ENCODE data around the gene PRDM2.

The PRDM2 gene

DNA sequence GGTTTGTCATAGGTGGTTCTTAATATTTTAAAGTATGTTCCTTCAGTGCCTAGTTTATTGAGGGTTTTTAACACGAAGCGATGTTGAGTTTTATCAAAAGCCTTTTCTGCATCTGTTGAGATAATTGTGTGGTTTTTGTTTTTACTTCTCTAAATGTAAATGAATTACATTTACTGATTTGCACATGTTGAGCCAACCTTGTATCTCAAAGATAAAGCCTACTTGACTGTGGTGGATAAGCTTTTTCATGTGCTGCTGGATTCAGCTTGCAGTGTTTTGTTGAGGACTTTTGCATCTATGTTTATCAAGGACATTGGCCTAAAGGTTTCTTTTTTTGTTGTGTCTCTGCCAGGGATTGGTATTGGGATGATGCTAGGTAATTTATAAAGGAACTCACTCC lies 142.5 kb downstream of the PRDM2 start:
- DNase-seq (ENCODE audit: low spot score) = no peak
- TF ChIP-seq CTCF (IDR thresholded peaks at IDR 0.05; ENCODE audit: borderline replicate concordance, control extremely low read depth, extremely low read depth, insufficient read depth, missing control alignments) = no peak

GRCh38 chr1:13851726-13852125 lies 151.7 kb downstream of the PRDM2 start:
- DNase-seq (ENCODE audit: low spot score) = no peak
- TF ChIP-seq CTCF (IDR thresholded peaks at IDR 0.05; ENCODE audit: borderline replicate concordance, control extremely low read depth, extremely low read depth, insufficient read depth, missing control alignments) = no peak
- in situ Hi-C loops (cut with MboI; ENCODE audit: low sequenced_read_pairs, unreplicated experiment) = no loop called here

More for the DNA sequence above, 142.5 kb downstream of the PRDM2 start:
- in situ Hi-C loops (cut with MboI; ENCODE audit: low sequenced_read_pairs, unreplicated experiment) = no loop called here

GRCh38 chr1:13855554-13855953 lies 155.6 kb downstream of the PRDM2 start:
- in situ Hi-C loops (cut with MboI; ENCODE audit: low sequenced_read_pairs, unreplicated experiment) = no loop called here
- no peak for TF ChIP-seq CTCF (IDR thresholded peaks at IDR 0.05; ENCODE audit: borderline replicate concordance, control extremely low read depth, extremely low read depth, insufficient read depth, missing control alignments)
- no peak for DNase-seq (ENCODE audit: low spot score)

GRCh38 chr1:13860031-13860430 lies 160.0 kb downstream of the PRDM2 start:
- no peak for DNase-seq (ENCODE audit: low spot score)
- in situ Hi-C loops (cut with MboI; ENCODE audit: low sequenced_read_pairs, unreplicated experiment) = no loop called here
- no peak for TF ChIP-seq CTCF (IDR thresholded peaks at IDR 0.05; ENCODE audit: borderline replicate concordance, control extremely low read depth, extremely low read depth, insufficient read depth, missing control alignments)

DNA sequence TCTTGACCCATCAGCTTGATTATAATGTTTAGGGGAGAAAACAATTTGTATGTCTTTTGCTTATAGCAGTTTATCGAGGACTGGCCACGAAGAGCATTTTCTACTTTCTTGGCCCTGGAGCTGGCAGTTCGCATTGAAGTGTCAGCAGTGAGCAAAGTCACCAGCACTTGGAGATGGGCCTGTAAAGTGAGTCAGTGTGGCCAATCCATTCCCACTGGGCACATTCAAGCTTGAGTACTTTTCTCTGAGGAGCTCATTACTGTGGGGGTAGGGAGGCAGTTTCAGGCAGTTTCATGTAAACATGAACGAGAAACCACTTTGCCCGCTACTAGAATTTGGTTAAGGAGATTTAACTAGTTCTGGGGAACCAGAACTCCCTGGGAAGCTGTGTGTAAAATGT lies 164.8 kb downstream of the PRDM2 start:
- DNase-seq (ENCODE audit: low spot score) = no peak
- TF ChIP-seq CTCF (IDR thresholded peaks at IDR 0.05; ENCODE audit: borderline replicate concordance, control extremely low read depth, extremely low read depth, insufficient read depth, missing control alignments) = no peak
- in situ Hi-C loops (cut with MboI; ENCODE audit: low sequenced_read_pairs, unreplicated experiment) = no loop called here

- no peak for TF ChIP-seq CTCF (IDR thresholded peaks at IDR 0.05; ENCODE audit: borderline replicate concordance, control extremely low read depth, extremely low read depth, insufficient read depth, missing control alignments)
- DNase-seq (ENCODE audit: low spot score) = no peak
- in situ Hi-C loops (cut with MboI; ENCODE audit: low sequenced_read_pairs, unreplicated experiment) = no loop called here
Measured at GRCh38 chr1:13865851-13866250, 165.9 kb downstream of the PRDM2 start.

DNA sequence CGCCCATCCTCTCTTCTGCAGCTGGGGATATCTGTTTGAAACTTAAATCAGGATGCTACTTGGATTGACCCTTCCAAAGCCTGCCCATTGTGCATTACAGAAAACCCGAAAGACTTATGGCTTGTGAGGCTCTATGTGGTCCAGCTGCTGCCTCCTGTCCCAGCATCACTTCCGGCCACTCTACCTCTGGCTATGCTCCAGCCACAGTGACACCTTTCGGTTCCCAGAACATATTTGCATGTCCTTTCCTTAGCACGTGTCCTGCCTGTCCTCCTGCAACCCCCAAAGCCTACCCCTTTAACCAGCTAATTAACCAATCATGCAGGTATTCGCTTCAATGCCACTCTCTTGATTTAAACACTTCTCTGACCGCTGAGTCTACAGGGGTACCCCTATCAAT lies 167.6 kb downstream of the PRDM2 start:
- DNase-seq (ENCODE audit: low spot score) = no peak
- in situ Hi-C loops (cut with MboI; ENCODE audit: low sequenced_read_pairs, unreplicated experiment) = no loop called here
- TF ChIP-seq CTCF (IDR thresholded peaks at IDR 0.05; ENCODE audit: borderline replicate concordance, control extremely low read depth, extremely low read depth, insufficient read depth, missing control alignments) = no peak

All from GM13976 (cell line).